Progenitor cell of endocrine pancreas (in vitro differentiated cells): ENCODE measurements around the gene CD99L2. TPM values are rescaled to one million over a fixed set of nuclear protein-coding genes. Genes with fewer than 3 reads are reported as not detected.

ENCODE experiments used
- DNase-seq: peaks from one replicate; pipeline ENCODE4 v3.0.0; 2021; ENCODE audit warnings: low spot score; ENCODE audit not compliant: unreplicated experiment
- H3K27ac Mint-ChIP-seq: 2 replicates; pipeline ENCODE4 v1.8.0; 2021; ENCODE audit warnings: mild to moderate bottlenecking, moderate library complexity, mixed read lengths
- H3K27me3 Mint-ChIP-seq: 2 replicates; pipeline ENCODE4 v1.8.0; 2021; ENCODE audit warnings: mixed read lengths
- H3K36me3 Mint-ChIP-seq: 2 replicates; pipeline ENCODE4 v1.8.0; 2022; ENCODE audit warnings: mixed read lengths; ENCODE audit not compliant: insufficient read depth
- H3K4me1 Mint-ChIP-seq: 2 replicates; pipeline ENCODE4 v1.8.0; 2021; ENCODE audit warnings: low read depth, mixed read lengths
- H3K4me3 Mint-ChIP-seq: 2 replicates; pipeline ENCODE4 v1.8.0; 2021; ENCODE audit warnings: low read depth, mild to moderate bottlenecking, moderate library complexity, mixed read lengths
- H3K9me3 Mint-ChIP-seq: 2 replicates; pipeline ENCODE4 v1.8.0; 2021; ENCODE audit warnings: low read depth, mixed read lengths
- total RNA-seq: library from RNA; stranded (reverse); gene quantifications from 2 replicates; pipeline ENCODE4 v1.2.1, GENCODE V29; 2021
- TF ChIP-seq, protein P1 (sequence below): fragments of 200-600 bp; sonication (generic); IDR thresholded peaks from one replicate; pipeline ENCODE4 v1.5.0; 2021; ENCODE audit warnings: antibody characterized with exemption, mild to moderate bottlenecking; ENCODE audit not compliant: unreplicated experiment

Gene CD99L2
- total RNA-seq, 1 donor from 2014 or later, result 19.2 TPM

DNA sequence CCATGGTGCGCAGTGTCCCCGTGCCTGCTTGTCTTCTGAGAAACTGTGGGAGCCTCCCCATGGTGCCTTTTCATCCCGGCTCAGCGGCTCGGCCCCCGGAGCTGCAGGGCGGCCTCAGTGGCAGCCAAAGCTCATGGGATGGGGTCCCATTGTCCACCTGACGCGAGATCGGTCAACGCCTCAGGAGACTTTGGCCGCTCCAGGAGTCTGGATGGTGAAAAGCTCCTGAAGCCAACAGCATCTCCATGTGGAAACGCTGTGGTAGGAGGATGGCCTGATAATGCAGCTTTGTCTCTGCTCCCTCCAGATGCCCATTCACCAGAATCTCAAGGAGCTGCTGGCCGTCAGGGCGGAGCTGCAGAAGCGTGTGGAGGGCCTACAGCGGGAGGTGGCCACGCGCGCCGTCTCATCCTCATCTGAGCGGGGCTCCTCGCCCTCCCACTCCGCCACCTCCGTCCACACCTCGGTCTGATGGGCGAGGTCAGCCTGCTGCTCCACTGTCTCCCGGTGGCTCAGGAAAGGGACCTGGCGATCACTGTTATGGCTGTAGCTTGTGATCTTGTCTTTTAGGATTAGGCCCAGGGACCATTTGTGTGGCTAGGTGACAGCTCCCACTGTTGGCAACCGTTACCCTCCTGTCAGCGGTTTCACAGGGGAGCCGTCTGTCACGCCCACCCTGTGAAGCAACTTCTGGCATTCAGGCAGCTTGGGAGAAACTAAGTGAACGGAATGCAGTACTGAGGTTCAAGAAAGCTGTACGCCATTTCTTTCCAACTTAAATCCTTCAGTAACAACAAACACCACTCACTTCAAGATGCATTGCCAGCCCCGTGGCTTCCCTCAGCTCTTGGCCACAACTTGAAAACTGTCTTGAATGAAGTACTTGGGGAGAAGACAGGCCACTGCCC, 136.0 kb downstream of the CD99L2 start:
- no peak for DNase-seq
- Mint-ChIP-seq H3K4me1 (no peaks in the 10 kb centered on the region), H3K27ac (no peak overlapping the region), H3K27me3 (no peaks in the 10 kb centered on the region), H3K9me3 (peaks cover 4% of the 10 kb centered on the region), H3K36me3 (peaks cover 10% of the 10 kb centered on the region), H3K4me3 (no peak overlapping the region)
- TF ChIP-seq, protein P1, sequence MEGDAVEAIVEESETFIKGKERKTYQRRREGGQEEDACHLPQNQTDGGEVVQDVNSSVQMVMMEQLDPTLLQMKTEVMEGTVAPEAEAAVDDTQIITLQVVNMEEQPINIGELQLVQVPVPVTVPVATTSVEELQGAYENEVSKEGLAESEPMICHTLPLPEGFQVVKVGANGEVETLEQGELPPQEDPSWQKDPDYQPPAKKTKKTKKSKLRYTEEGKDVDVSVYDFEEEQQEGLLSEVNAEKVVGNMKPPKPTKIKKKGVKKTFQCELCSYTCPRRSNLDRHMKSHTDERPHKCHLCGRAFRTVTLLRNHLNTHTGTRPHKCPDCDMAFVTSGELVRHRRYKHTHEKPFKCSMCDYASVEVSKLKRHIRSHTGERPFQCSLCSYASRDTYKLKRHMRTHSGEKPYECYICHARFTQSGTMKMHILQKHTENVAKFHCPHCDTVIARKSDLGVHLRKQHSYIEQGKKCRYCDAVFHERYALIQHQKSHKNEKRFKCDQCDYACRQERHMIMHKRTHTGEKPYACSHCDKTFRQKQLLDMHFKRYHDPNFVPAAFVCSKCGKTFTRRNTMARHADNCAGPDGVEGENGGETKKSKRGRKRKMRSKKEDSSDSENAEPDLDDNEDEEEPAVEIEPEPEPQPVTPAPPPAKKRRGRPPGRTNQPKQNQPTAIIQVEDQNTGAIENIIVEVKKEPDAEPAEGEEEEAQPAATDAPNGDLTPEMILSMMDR, result no peak

- H3K4me1 Mint-ChIP-seq, result no peaks in the 10 kb centered on the region
- H3K27ac Mint-ChIP-seq, result no peak overlapping the region
- TF ChIP-seq, protein P1, result no peak
- H3K9me3 Mint-ChIP-seq, result peaks cover 4% of the 10 kb centered on the region
- H3K4me3 Mint-ChIP-seq, result no peak overlapping the region
- DNase-seq, result no peak
- H3K36me3 Mint-ChIP-seq, result peaks cover 10% of the 10 kb centered on the region
- no peaks in the 10 kb centered on the region for H3K27me3 Mint-ChIP-seq
Observed at GRCh38 chrX:150761819-150762216, 136.7 kb downstream of the CD99L2 start.

GRCh38 chrX:150761176-150761818, 137.2 kb downstream of the CD99L2 start:
- no peak for DNase-seq

GRCh38 chrX:150759568-150760416, 138.7 kb downstream of the CD99L2 start:
- no peaks in the 10 kb centered on the region for H3K4me1 Mint-ChIP-seq
- no peak overlapping the region for H3K4me3 Mint-ChIP-seq
- H3K36me3 Mint-ChIP-seq, result peaks cover 5% of the 10 kb centered on the region
- H3K27ac Mint-ChIP-seq, result no peak overlapping the region
- H3K9me3 Mint-ChIP-seq, result peaks cover 4% of the 10 kb centered on the region
- DNase-seq, result no peak
- TF ChIP-seq, protein P1, result no peak
- no peaks in the 10 kb centered on the region for H3K27me3 Mint-ChIP-seq

More at GRCh38 chrX:150761176-150761818, 137.2 kb downstream of the CD99L2 start:
- no peak overlapping the region for H3K4me3 Mint-ChIP-seq
- peaks cover 4% of the 10 kb centered on the region for H3K9me3 Mint-ChIP-seq
- TF ChIP-seq, protein P1, result no peak
- H3K36me3 Mint-ChIP-seq, result peaks cover 8% of the 10 kb centered on the region
- no peak overlapping the region for H3K27ac Mint-ChIP-seq
- H3K4me1 Mint-ChIP-seq, result no peaks in the 10 kb centered on the region
- H3K27me3 Mint-ChIP-seq, result no peaks in the 10 kb centered on the region

DNA sequence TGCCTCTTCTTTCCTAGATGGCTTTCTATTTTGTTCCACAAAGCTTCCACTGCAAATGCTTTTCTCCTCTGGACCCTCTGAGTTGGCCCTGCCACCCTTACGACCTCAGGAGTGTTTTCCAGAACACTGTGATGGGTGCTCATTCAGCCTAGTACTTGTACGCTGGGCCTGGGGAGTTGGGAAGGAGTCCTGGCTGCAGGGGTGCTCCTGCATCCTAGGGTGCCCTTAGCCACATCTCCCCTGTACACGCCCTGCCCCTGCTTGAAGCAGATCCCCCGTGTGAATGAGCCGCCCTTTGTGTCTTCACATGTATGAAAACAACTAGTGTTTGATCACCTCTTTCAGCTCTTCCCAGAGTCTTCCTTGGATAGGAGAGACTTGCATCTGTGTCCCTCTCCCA, 141.1 kb downstream of the CD99L2 start:
- Mint-ChIP-seq H3K4me1 (no peaks in the 10 kb centered on the region), H3K9me3 (peaks cover 7% of the 10 kb centered on the region)

More for the DNA sequence above, 141.1 kb downstream of the CD99L2 start:
- H3K4me3 Mint-ChIP-seq, result no peak overlapping the region
- H3K36me3 Mint-ChIP-seq, result peaks cover 5% of the 10 kb centered on the region
- no peak for DNase-seq
- no peaks in the 10 kb centered on the region for H3K27me3 Mint-ChIP-seq
- TF ChIP-seq, protein P1, result no peak
- H3K27ac Mint-ChIP-seq, result no peak overlapping the region
